Hepatocyte (in vitro differentiated cells): ENCODE measurements around the gene PHOX2A. TPM values are rescaled to one million over a fixed set of nuclear protein-coding genes. Genes with fewer than 3 reads are reported as not detected.

Experiments
- DNase-seq: peaks from one replicate; pipeline ENCODE4 v3.0.0-alpha.2; 2016; ENCODE audit warnings: low spot score
- H2AFZ ChIP-seq: fragments of 200-600 bp; sonication (generic); 2 replicates; pipeline ENCODE4 v1.6.0; 2016; ENCODE audit warnings: antibody characterized with exemption, mild to moderate bottlenecking
- H3K27ac ChIP-seq: fragments of 200-600 bp; sonication (generic); 2 replicates; pipeline ENCODE4 v1.5.1; 2016; ENCODE audit warnings: mild to moderate bottlenecking
- H3K27me3 ChIP-seq: fragments of 200-600 bp; sonication (generic); 2 replicates; pipeline ENCODE4 v1.6.1; 2016
- H3K36me3 ChIP-seq: fragments of 200-600 bp; sonication (generic); replicated peaks from 2 replicates; pipeline ENCODE4 v1.5.1; 2016; ENCODE audit warnings: low read depth; ENCODE audit not compliant: insufficient read depth
- H3K4me1 ChIP-seq: fragments of 200-600 bp; sonication (generic); 2 replicates; pipeline ENCODE4 v1.5.1; 2016; ENCODE audit warnings: mild to moderate bottlenecking, moderate library complexity; ENCODE audit not compliant: insufficient read depth
- H3K4me2 ChIP-seq: fragments of 200-600 bp; sonication (generic); 2 replicates; pipeline ENCODE4 v1.6.0; 2016
- H3K4me3 ChIP-seq: fragments of 200-600 bp; sonication (generic); 2 replicates; pipeline ENCODE4 v1.5.1; 2016; ENCODE audit warnings: mild to moderate bottlenecking
- H3K79me2 ChIP-seq: fragments of 200-600 bp; sonication (generic); 2 replicates; pipeline ENCODE4 v1.6.0; 2017; ENCODE audit warnings: mild to moderate bottlenecking
- H3K9me2 ChIP-seq: fragments of 200-600 bp; sonication (generic); replicated peaks from 2 replicates; pipeline ENCODE4 v1.6.0; 2017; ENCODE audit warnings: mild to moderate bottlenecking; ENCODE audit not compliant: insufficient read depth
- H3K9me3 ChIP-seq: fragments of 200-600 bp; sonication (generic); 2 replicates; pipeline ENCODE4 v1.5.1; 2016; ENCODE audit warnings: low read depth, mild to moderate bottlenecking
- H4K20me1 ChIP-seq: fragments of 200-600 bp; sonication (generic); 2 replicates; pipeline ENCODE4 v1.6.0; 2016; ENCODE audit warnings: mild to moderate bottlenecking; ENCODE audit not compliant: insufficient read depth, poor library complexity, severe bottlenecking
- CTCF ChIP-seq: fragments of 200-600 bp; sonication (generic); IDR thresholded peaks from 2 replicates; pipeline ENCODE4 v1.5.1; 2016; ENCODE audit warnings: antibody characterized with exemption, mild to moderate bottlenecking; ENCODE audit not compliant: poor library complexity
- EZH2 ChIP-seq: fragments of 200-600 bp; sonication (generic); IDR thresholded peaks from 2 replicates; pipeline ENCODE4 v1.6.1; 2016; ENCODE audit warnings: antibody characterized with exemption, mild to moderate bottlenecking, borderline replicate concordance
- EZH2phosphoT487 ChIP-seq: fragments of 200-600 bp; sonication (generic); IDR thresholded peaks from one replicate; pipeline ENCODE4 v1.6.1; 2018; ENCODE audit warnings: antibody characterized with exemption, mild to moderate bottlenecking, low read depth, moderate library complexity; ENCODE audit not compliant: unreplicated experiment, severe bottlenecking
- WGBS: methylation state at CpG from one replicate; pipeline ENCODE4 v1.1.6; 2016; ENCODE audit warnings: low lambda C conversion rate; ENCODE audit errors: missing lambda C conversion rate; 5-methylcytosine and 5-hydroxymethylcytosine counted together
- polyA plus RNA-seq: library from polyadenylated mRNA; unstranded; fragments of >200 nt; fragmentation: Nextera tagmentation; extraction: Ambion mirVana; gene quantifications from 2 replicates; pipeline ENCODE4 v1.2.1, GENCODE V29; 2016
- total RNA-seq: library from RNA; depleted of rRNA; stranded (reverse); fragments of >200 nt; gene quantifications from 2 replicates; pipeline ENCODE4 v1.2.3, GENCODE V29; 2014

Gene PHOX2A
- total and polyA plus RNA-seq, 2 experiments from 2014 or later = not detected

GRCh38 chr11:72224564-72225410 lies 19.2 kb downstream of the PHOX2A start, which contains the start of gene INPPL1:
Gene INPPL1 (plus strand): TSS chr11:72224767. CDS start chr11:72224985, 218 bp downstream.
- no peaks in the 10 kb centered on the region for H3K36me3 ChIP-seq
- H3K9me2 ChIP-seq = no peaks in the 10 kb centered on the region
- H4K20me1 ChIP-seq = peaks cover 37% of the 10 kb centered on the region
- H3K4me1 ChIP-seq = peaks cover 20% of the 10 kb centered on the region
- peak within 1 kb of the TSS; percentile 93 for H2AFZ ChIP-seq
- peak within 1 kb of the TSS; percentile 97 for H3K27ac ChIP-seq
- peak within 1 kb of the TSS; percentile 83 for H3K4me2 ChIP-seq
- peaks cover 37% of the 10 kb centered on the region for H3K79me2 ChIP-seq
- H3K9me3 ChIP-seq = no peaks in the 10 kb centered on the region
- TF ChIP-seq EZH2phosphoT487 (no peak), CTCF (no peak), EZH2 (no peak)
- H3K27me3 ChIP-seq = no peaks in the 10 kb centered on the region
- peak within 1 kb of the TSS; percentile 88 for H3K4me3 ChIP-seq
- DNase-seq = peak; percentile 87
- 2% methylated on average over 16 of the region's 81 CpGs for WGBS

GRCh38 chr11:72223615-72224563 lies 20.1 kb downstream of the PHOX2A start:
- Histone ChIP-seq H3K4me2 (peak overlapping the region; percentile 83), H4K20me1 (peaks cover 35% of the 10 kb centered on the region), H3K9me2 (no peaks in the 10 kb centered on the region), H3K9me3 (no peaks in the 10 kb centered on the region), H3K27ac (peak overlapping the region; percentile 97), H2AFZ (peak overlapping the region; percentile 93), H3K27me3 (no peaks in the 10 kb centered on the region), H3K4me3 (peak overlapping the region; percentile 88), H3K79me2 (peaks cover 37% of the 10 kb centered on the region), H3K4me1 (peaks cover 20% of the 10 kb centered on the region), H3K36me3 (no peaks in the 10 kb centered on the region)
- DNase-seq = peak; percentile 85
- WGBS = 2% methylated on average over 36 of the region's 84 CpGs
- TF ChIP-seq EZH2phosphoT487 = no peak
- TF ChIP-seq CTCF = no peak
- TF ChIP-seq EZH2 = no peak

GRCh38 chr11:72222907-72223614 lies 20.9 kb downstream of the PHOX2A start:
- Histone ChIP-seq H3K4me1 (peaks cover 20% of the 10 kb centered on the region), H2AFZ (peak overlapping the region; percentile 93), H3K4me3 (peak overlapping the region; percentile 88), H3K27me3 (peaks cover 2% of the 10 kb centered on the region), H3K27ac (peak overlapping the region; percentile 97), H3K4me2 (peak overlapping the region; percentile 83), H3K9me3 (no peaks in the 10 kb centered on the region), H3K79me2 (peaks cover 37% of the 10 kb centered on the region), H3K36me3 (no peaks in the 10 kb centered on the region), H3K9me2 (no peaks in the 10 kb centered on the region), H4K20me1 (peaks cover 30% of the 10 kb centered on the region)
- no peak for TF ChIP-seq CTCF
- DNase-seq = peak; percentile 97
- WGBS = 2% methylated on average over 34 of the region's 47 CpGs
